ENCODE results near the gene SLC52A3. TPM values are rescaled to one million over a fixed set of nuclear protein-coding genes. Genes with fewer than 3 reads are reported as not detected.

The SLC52A3 gene
- total and polyA plus RNA-seq, 8 donors: 0.67 to 2.9 (median 1.4) TPM

GRCh38 chr20:791056-791455 is 22.8 kb upstream of the SLC52A3 start:
- no peak for TF ChIP-seq CTCF (IDR thresholded peaks at IDR 0.05)
- ATAC-seq: no peak

GRCh38 chr20:787825-788224 is 19.5 kb upstream of the SLC52A3 start:
- no peaks in the 10 kb centered on the region for H3K27me3 ChIP-seq
- ATAC-seq (no peak), FAIRE-seq (no peak), DNase-seq (no peak)
- 9 to 11% methylated on average over 1 of the region's 1 CpG for WGBS, 2 donors
- H3K4me3 ChIP-seq: no peak overlapping the region
- H3K27ac ChIP-seq: no peak overlapping the region
- H3K9me3 ChIP-seq: no peaks in the 10 kb centered on the region
- no peaks in the 10 kb centered on the region for H3K4me1 ChIP-seq
- intact Hi-C loops (cut with DNase I): no loop called here
- TF ChIP-seq CTCF (IDR thresholded peaks at IDR 0.05): no peak
- no peaks in the 10 kb centered on the region for H3K36me3 ChIP-seq

More at GRCh38 chr20:791056-791455, 22.8 kb upstream of the SLC52A3 start:
- Histone ChIP-seq H3K4me3 (no peak overlapping the region), H3K9me3 (no peaks in the 10 kb centered on the region), H3K36me3 (no peaks in the 10 kb centered on the region), H3K27ac (no peak overlapping the region), H3K27me3 (no peaks in the 10 kb centered on the region), H3K4me1 (no peaks in the 10 kb centered on the region)
- WGBS, 2 donors: 44 to 52% methylated on average over 2 of the region's 2 CpGs
- FAIRE-seq (no peak), DNase-seq (no peak)
- intact Hi-C loops (cut with DNase I): no loop called here

DNA sequence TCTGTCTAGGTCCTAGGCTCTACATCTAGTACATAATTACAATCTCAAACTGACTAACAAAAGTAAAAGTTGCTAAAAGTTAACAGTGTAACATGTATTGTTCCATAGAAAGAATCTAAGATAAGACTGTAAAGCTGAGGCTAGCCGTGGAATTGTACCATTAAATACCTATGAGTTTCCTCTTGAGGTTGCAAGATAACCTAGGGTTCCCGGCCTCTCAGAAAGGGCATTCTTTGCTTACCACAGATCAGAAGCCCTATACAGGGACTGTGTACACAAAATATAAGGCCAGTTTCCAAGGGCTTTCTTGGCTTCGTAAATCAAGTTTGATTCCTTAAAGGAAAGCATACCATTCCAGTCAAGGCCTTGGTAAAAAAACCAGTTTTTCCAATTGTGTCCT is 11.5 kb upstream of the SLC52A3 start:
- Histone ChIP-seq H3K9me3 (no peaks in the 10 kb centered on the region), H3K4me1 (no peaks in the 10 kb centered on the region), H3K27me3 (no peaks in the 10 kb centered on the region), H3K36me3 (no peaks in the 10 kb centered on the region), H3K4me3 (no peak overlapping the region), H3K27ac (no peak overlapping the region)
- 51 to 60% methylated on average over 3 of the region's 3 CpGs for WGBS, 2 donors
- TF ChIP-seq CTCF (IDR thresholded peaks at IDR 0.05): no peak
- intact Hi-C loops (cut with DNase I): no loop called here
- ATAC-seq: no peak
- no peak for DNase-seq
- no peak for FAIRE-seq

- no peak overlapping the region for H3K27ac ChIP-seq
- ATAC-seq: no peak
- DNase-seq: no peak
- intact Hi-C loops (cut with DNase I): no loop called here
- no peak overlapping the region for H3K4me3 ChIP-seq
- FAIRE-seq: no peak
- no peaks in the 10 kb centered on the region for H3K36me3 ChIP-seq
- no peak for TF ChIP-seq CTCF (IDR thresholded peaks at IDR 0.05)
- H3K27me3 ChIP-seq: no peaks in the 10 kb centered on the region
- H3K4me1 ChIP-seq: no peaks in the 10 kb centered on the region
- WGBS, 2 donors: 85 to 97% methylated on average over 2 of the region's 2 CpGs
- H3K9me3 ChIP-seq: no peaks in the 10 kb centered on the region
Measured at GRCh38 chr20:776165-776564, 7.9 kb upstream of the SLC52A3 start.

DNA sequence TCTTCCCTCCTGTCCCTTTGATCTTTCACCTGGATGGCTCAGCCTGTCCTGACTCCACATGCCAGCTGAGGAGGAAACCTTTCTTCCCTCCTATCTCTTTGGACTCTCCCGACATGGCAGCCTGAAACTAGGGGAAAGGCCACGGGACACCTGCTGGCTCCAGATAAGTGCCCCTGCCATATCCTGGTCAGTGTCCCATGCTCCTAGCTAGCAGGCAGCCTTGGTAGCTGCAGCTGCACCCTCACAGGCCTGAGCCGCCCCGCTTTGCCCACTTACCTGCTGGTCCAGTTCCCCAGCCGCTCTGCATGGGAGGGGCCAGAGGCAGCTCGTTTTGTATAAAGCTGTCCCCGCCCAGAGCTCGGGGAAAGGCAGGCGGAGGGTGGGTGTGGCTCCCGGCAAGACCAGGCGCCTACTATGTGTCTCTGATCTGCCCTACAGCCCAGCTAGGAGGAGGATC is 7.4 kb upstream of the SLC52A3 start:
- FAIRE-seq: no peak
- Histone ChIP-seq H3K27ac (no peak overlapping the region), H3K27me3 (no peaks in the 10 kb centered on the region), H3K4me3 (no peak overlapping the region), H3K36me3 (no peaks in the 10 kb centered on the region), H3K9me3 (no peaks in the 10 kb centered on the region), H3K4me1 (no peaks in the 10 kb centered on the region)
- DNase-seq: peak in 3 of 6 donors; percentile 60 to 78 (median 78)
- TF ChIP-seq CTCF (IDR thresholded peaks at IDR 0.05): no peak
- intact Hi-C loops (cut with DNase I): no loop called here
- WGBS, 2 donors: 29 to 35% methylated on average over 11 of the region's 11 CpGs
- ATAC-seq: peak in 1 of 4 donors; percentile 83
